Large intestine (tissue), 3 donors: ENCODE data around the gene ZNF630. TPM values are rescaled to one million over a fixed set of nuclear protein-coding genes. Genes with fewer than 3 reads are reported as not detected.
"Not testable (repeated sequence)": the region's sequence is repeated elsewhere in the genome, so short reads cannot be mapped to it uniquely, and the experiment has no call there.

Experiments
- DNase-seq, 2 donors: peaks; one replicate each; pipeline versions ENCODE4 v3.0.0 to v3.0.0-alpha.2; 2013
- H3K27ac ChIP-seq: one replicate; pipeline ENCODE4 v1.5.1; 2013; ENCODE audit warnings: low read length
- H3K27me3 ChIP-seq: 2 replicates; pipeline ENCODE4 v1.6.1; 2013; ENCODE audit warnings: low read length; ENCODE audit not compliant: control insufficient read depth, insufficient read depth
- H3K36me3 ChIP-seq: 2 replicates; pipeline ENCODE4 v1.6.1; 2013; ENCODE audit warnings: low read length; ENCODE audit not compliant: control insufficient read depth, insufficient read depth
- H3K4me1 ChIP-seq: one replicate; pipeline ENCODE4 v1.6.1; 2013; ENCODE audit warnings: low read length; ENCODE audit not compliant: control insufficient read depth, insufficient read depth
- H3K4me3 ChIP-seq: one replicate; pipeline ENCODE4 v1.5.1; 2013; ENCODE audit warnings: low read length
- H3K9me3 ChIP-seq: one replicate; pipeline ENCODE4 v1.6.1; 2013; ENCODE audit warnings: mild to moderate bottlenecking, low read depth, low read length, moderate library complexity; ENCODE audit not compliant: control insufficient read depth
- WGBS: methylation state at CpG from one replicate; pipeline ENCODE4 v1.1.5; 2013; ENCODE audit warnings: low lambda C conversion rate; ENCODE audit not compliant: insufficient coverage; 5-methylcytosine and 5-hydroxymethylcytosine counted together
- polyA plus RNA-seq: library from polyadenylated mRNA; unstranded; fragments of 120-200 nt; gene quantifications from one replicate; pipeline ENCODE4 v1.2.1, GENCODE V29; 2013

ZNF630 gene
- polyA plus RNA-seq, 1 donor, result 3.8 TPM

- Histone ChIP-seq H3K27me3 (no peaks in the 10 kb centered on the region), H3K9me3 (no peaks in the 10 kb centered on the region), H3K4me3 (no peak overlapping the region), H3K4me1 (peaks cover 3% of the 10 kb centered on the region), H3K27ac (no peak overlapping the region), H3K36me3 (peaks cover 2% of the 10 kb centered on the region)
- WGBS, result no CpG with 5 or more reads among the region's 10 CpGs
- no peak for DNase-seq
These were observed 41.2 kb downstream of the ZNF630 start for GRCh38 chrX:48030237-48030636.

DNA sequence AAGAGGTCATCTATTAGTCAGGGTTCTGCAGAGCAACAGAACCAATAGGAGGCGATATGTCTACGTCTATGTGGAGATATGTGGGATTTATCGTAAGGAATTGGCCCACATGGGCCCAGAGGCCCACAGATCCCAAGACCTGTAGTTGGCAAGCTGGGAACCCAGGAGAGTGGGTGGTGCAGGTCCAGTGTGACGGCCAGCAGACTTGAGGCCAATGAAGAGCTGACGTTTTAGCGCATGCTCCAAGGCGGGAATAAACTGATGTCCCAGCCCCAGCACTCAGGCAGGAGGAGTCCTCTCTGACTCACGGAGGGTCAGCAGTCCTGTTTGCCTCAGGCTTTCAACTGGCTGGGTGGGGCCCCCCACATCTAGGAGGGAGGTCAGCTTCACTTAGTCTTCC is 43.3 kb downstream of the ZNF630 start:
- Histone ChIP-seq H3K27me3 (no peaks in the 10 kb centered on the region), H3K4me3 (no peak overlapping the region), H3K36me3 (peaks cover 2% of the 10 kb centered on the region), H3K4me1 (peaks cover 3% of the 10 kb centered on the region), H3K9me3 (no peaks in the 10 kb centered on the region), H3K27ac (no peak overlapping the region)
- no peak for DNase-seq
- WGBS, result no CpG with 5 or more reads among the region's 8 CpGs

DNA sequence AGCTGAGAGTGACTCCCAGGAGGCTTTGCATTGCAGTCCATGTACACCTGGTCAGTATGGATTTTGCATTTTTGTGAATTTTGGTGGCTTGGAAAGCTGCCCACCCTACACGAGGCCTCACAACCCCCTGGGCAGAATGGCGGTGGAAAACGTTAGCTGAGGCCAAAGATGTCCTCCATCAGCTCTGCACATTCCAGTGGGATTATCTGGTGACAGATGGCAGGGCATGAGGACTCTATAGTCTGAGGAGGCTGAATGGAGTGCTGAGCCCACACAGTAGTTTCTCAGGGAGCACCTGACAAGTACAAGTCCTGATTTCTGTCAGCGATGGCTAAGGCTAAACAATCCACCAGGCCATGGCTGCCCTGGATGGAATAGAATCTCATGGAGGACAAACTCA is 43.9 kb downstream of the ZNF630 start:
- H3K27me3 ChIP-seq, H3K4me1 ChIP-seq, H3K9me3 ChIP-seq, H3K36me3 ChIP-seq, H3K27ac ChIP-seq, H3K4me3 ChIP-seq, DNase-seq: not testable (repeated sequence)
- no CpG with 5 or more reads among the region's 4 CpGs for WGBS

- Histone ChIP-seq H3K27me3 (no peaks in the 10 kb centered on the region), H3K27ac (no peak overlapping the region), H3K9me3 (no peaks in the 10 kb centered on the region), H3K4me3 (no peak overlapping the region), H3K36me3 (no peaks in the 10 kb centered on the region), H3K4me1 (peaks cover 3% of the 10 kb centered on the region)
- WGBS, result no CpG with 5 or more reads among the region's 7 CpGs
- peak; percentile 36 to 49 for DNase-seq
These were observed 45.9 kb downstream of the ZNF630 start for GRCh38 chrX:48025561-48025960.

- Histone ChIP-seq H3K4me3 (no peak overlapping the region), H3K36me3 (no peaks in the 10 kb centered on the region), H3K27ac (no peak overlapping the region), H3K27me3 (no peaks in the 10 kb centered on the region), H3K9me3 (no peaks in the 10 kb centered on the region), H3K4me1 (peaks cover 3% of the 10 kb centered on the region)
- WGBS, result no CpG with 5 or more reads among the region's 3 CpGs
- DNase-seq, result no peak
These were observed 48.7 kb downstream of the ZNF630 start for GRCh38 chrX:48022738-48023137.

DNA sequence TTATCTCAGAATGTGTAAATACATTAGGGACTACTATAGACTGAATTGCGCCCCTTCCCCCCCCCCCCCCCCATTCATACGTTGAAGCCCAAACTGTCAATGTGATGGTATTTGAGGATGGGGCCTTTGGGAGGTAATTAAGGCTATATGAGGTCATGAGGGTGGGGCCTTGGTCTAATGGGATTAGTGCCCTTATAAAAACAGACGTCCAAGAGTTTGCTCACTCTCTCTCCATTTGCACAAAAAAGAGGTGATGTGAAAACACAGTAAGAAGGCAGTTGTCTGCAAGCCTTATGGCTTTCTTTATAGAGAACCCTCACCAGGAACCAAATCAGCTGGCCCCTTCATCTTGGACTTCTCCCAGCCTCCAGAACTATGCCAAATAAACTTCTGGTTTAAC is 49.3 kb downstream of the ZNF630 start:
- no peaks in the 10 kb centered on the region for H3K9me3 ChIP-seq
- H3K4me3 ChIP-seq, result no peak overlapping the region
- no CpG with 5 or more reads among the region's 3 CpGs for WGBS
- DNase-seq, result no peak
- H3K36me3 ChIP-seq, result no peaks in the 10 kb centered on the region
- peak overlapping the region; percentile 82 for H3K27ac ChIP-seq
- H3K27me3 ChIP-seq, result no peaks in the 10 kb centered on the region
- H3K4me1 ChIP-seq, result peaks cover 3% of the 10 kb centered on the region

DNA sequence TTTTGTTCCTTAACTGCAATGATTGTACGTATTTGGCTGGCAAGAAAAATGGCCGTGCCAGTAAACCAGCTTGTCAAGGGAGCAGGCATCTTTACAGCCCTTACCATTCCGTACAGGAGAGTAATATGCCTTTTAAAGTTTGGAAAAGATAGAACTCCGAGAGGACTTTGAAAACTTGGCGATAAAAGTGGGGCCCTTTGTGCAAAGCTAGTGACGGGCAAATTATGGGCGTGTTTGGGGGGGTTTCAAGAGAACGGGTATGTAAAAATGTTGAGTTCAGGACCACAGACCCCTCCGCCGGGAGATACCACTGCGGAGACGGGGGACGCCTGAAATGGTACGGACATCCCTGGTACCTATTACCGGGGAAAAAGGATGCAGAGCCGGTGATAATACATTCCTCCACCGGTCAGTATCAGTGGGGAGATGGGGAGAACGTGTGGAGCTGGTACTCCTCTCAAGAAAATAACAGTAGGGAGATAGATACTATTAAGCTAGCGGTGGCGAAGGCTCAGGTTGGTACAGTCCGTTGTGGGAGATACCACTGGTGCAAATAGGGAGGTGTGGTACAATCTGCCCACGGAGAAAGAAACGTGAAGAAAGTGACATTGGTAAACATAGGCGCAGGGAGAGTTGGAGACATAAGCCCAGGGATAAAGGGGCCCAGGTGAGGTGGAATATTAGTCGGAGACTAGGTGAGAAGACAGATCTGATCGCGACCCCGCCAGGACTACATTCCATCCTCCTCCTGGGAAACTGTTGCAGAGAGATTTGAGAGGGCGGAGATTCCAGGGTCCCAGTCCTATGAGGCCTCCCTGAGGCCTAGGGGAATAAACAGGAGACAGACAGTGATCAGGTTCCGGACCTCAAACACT is 50.2 kb downstream of the ZNF630 start:
- H3K27ac ChIP-seq, result peak overlapping the region; percentile 82
- DNase-seq, result peak; percentile 61 to 93
- no peaks in the 10 kb centered on the region for H3K4me1 ChIP-seq
- H3K9me3 ChIP-seq, result no peaks in the 10 kb centered on the region
- WGBS, result 0% methylated on average over 2 of the region's 30 CpGs
- peak overlapping the region; percentile 61 for H3K4me3 ChIP-seq
- no peaks in the 10 kb centered on the region for H3K36me3 ChIP-seq
- no peaks in the 10 kb centered on the region for H3K27me3 ChIP-seq

GRCh38 chrX:48020472-48020871 is 51.0 kb downstream of the ZNF630 start:
- not testable (repeated sequence) for H3K4me1 ChIP-seq, H3K9me3 ChIP-seq, DNase-seq, H3K36me3 ChIP-seq, H3K27me3 ChIP-seq
- WGBS, result no CpG with 5 or more reads among the region's 11 CpGs
- H3K4me3 ChIP-seq, result peak overlapping the region; percentile 61
- H3K27ac ChIP-seq, result peak overlapping the region; percentile 82

GRCh38 chrX:48019892-48020291 is 51.5 kb downstream of the ZNF630 start:
- not testable (repeated sequence) for H3K9me3 ChIP-seq, H3K27ac ChIP-seq, H3K36me3 ChIP-seq, H3K4me3 ChIP-seq, H3K27me3 ChIP-seq, H3K4me1 ChIP-seq, DNase-seq
- no CpG with 5 or more reads among the region's 1 CpG for WGBS

DNA sequence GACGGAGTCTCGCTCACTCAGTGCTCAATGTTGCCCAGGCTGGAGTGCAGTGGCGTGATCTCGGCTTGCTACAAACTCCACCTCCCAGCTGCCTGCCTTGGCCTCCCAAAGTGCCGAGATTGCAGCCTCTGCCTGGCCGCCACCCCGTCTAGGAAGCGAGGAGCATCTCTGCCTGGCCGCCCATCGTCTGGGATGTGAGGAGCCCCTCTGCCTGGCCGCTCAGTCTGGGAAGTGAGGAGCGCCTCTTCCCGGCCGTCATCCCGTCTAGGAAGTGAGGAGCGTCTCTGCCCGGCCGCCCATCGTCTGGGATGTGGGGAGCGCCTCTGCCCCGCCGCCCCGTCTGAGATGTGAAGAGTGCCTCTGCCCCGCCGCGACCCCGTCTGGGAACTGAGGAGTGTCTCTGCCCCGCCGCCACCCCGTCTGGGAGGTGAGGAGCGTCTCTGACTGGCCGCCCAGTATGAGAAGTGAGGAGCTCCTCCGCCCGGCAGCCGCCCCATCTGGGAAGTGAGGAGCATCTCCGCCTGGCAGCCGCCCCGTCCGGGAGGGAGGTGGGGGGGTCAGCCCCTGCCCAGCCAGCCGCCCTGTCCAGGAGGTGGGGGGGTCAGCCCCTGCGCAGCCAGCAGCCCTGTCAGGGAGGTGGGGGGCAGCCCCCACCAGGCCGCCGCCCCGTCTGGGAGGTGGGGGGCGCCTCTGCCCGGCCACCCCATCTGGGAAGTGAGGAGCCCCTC is 54.7 kb downstream of the ZNF630 start:
- H3K36me3 ChIP-seq, H3K9me3 ChIP-seq, H3K27ac ChIP-seq, H3K4me3 ChIP-seq, H3K27me3 ChIP-seq, DNase-seq, H3K4me1 ChIP-seq: not testable (repeated sequence)
- no CpG with 5 or more reads among the region's 46 CpGs for WGBS
